SH-SY5Y (cell line): ENCODE data around the gene ERICH4.

Experiments used
- GATA2 ChIP-seq: IDR thresholded peaks from 2 replicates; pipeline ENCODE4 v1.6.1; 2011; ENCODE audit warnings: mild to moderate bottlenecking, low read depth, low read length
- GATA3 ChIP-seq: IDR thresholded peaks from 2 replicates; pipeline ENCODE4 v1.6.1; 2011; ENCODE audit warnings: low read depth, mild to moderate bottlenecking, low read length, moderate library complexity

DNA sequence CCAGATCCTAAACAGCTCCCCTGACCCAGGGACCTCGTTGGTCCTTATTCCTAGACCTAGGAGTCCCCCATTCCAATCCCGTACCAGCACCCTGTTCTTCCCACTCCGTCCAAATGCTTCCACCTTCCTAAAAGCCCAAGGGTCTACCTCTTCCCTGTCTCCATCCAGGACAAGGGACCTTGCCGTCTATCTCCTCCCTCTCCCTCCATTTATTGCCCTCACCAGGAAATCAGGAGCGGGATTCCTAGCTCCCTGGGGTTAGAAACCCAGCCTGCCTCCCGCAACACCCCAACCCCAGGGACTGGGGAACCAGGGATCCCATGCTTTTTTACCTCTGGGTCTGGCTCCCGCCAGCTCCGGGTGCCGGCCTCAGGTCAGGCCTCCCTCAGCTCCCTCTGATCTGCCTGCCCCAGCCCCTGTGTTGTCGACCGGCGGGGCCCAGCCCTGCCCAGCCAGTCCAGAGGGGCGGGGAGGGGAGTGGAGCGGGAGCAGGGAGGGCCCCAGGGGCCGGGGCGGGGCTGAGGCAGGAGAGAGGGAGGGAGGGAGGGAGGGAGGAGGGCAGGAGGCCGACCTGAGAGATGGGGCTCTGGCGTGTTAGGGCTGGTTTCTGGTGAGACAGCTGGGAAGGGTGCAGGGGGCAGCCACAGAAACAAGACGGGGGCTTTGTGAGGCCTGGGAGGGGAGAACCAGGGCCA is 15.9 kb upstream of the ERICH4 start, which contains the start of gene B3GNT8:
- TF ChIP-seq GATA3 (no peak), GATA2 (no peak)
